Forelimb muscle (tissue), 1 donor: Measurements from ENCODE around the gene REV3L. TPM values are rescaled to one million over a fixed set of nuclear protein-coding genes. Genes with fewer than 3 reads are reported as not detected.

Experiments used
- DNase-seq: peaks from one replicate; pipeline ENCODE4 v3.0.0-alpha.2; 2013; ENCODE audit warnings: low read depth
- polyA plus RNA-seq: library from polyadenylated mRNA; unstranded; fragments of 120-200 nt; gene quantifications from one replicate; pipeline ENCODE4 v1.2.1, GENCODE V29; 2013; ENCODE audit not compliant: insufficient read length

REV3L gene
- polyA plus RNA-seq, 1 donor, result 37.5 TPM

GRCh38 chr6:111423960-111424846 lies 58.8 kb downstream of the REV3L start:
- DNase-seq, result no peak

GRCh38 chr6:111423055-111423633 lies 59.9 kb downstream of the REV3L start:
- no peak for DNase-seq

GRCh38 chr6:111418971-111419693 lies 63.9 kb downstream of the REV3L start:
- DNase-seq, result no peak

DNA sequence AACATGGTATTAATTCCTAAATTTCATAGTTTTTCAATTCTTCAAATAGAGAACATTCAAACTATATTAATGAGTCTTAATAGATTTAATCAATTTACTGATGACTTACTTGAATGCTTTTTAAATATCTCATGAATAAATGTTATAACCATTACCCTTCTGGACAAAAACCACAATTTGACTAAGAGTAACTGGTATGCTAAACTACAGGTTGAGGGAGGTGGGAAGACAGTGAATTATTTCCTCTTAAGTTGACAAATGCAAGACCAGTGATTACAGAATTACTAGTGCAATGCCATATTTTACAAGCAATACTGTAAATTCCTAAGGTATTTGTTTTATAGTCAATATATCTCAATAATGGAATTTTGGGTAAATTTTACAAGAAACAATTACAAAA lies 65.1 kb downstream of the REV3L start:
- no peak for DNase-seq

DNA sequence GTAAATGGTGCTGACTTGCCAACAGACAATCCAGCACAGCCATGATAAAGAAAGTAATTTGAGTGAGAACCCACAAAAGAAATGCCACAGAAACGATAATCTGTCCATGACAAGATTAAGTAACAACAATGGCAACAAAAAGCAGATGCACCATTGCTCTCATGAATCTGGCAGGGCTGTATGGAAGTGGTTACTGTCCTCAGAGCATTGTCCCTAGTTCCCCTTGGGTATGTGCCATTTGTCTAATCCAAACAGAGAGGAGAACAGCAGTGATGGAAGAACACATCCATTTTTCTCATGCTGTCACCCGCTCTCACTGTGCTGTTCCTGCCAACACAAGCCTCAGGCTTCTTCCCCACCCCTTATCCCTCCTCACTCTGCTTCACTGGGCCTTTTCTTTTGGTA lies 65.8 kb downstream of the REV3L start:
- peak; percentile 20 for DNase-seq

GRCh38 chr6:111416529-111416928 lies 66.5 kb downstream of the REV3L start:
- no peak for DNase-seq

GRCh38 chr6:111414373-111414772 lies 68.6 kb downstream of the REV3L start:
- DNase-seq, result no peak

- DNase-seq, result no peak
Observed at GRCh38 chr6:111411978-111412566, 70.9 kb downstream of the REV3L start.

DNA sequence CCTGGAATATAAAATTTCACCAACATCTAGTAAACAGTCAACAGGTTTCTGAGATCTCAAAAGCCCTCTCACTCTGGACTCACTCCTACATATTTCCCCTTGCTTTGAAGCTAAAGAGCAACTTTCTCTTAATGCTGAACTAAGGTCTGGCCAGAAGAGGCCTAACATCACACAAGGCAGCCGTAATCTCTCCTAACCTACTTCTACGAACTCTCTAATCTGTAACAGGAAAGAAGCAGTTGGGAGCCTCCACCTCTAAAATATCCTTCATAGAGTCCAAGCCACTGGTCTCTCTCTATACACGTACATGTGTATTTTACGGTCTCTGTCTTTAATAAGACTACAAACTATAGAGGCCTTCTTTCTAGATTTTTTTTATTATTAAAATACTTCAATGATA lies 72.0 kb downstream of the REV3L start:
- DNase-seq, result no peak

DNA sequence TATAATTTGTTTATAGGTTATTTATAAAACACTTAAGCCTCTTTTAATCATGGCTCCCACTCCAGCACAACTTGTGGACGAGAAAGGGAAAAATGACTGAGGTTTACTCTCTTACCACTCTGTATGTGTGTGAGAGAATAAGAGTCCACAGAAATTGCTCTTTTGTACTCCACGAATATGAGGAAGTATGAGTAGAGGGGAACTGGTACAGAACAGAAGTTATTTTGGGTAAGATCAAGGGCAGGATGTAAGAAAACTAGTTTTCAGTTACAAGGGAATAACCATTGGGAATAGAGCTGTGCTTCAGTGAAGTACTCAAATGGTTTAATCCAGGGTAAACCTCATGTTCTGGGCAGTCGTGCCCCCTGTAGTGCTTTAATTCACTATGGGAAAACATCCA lies 72.6 kb downstream of the REV3L start:
- no peak for DNase-seq

- DNase-seq, result no peak
Observed at GRCh38 chr6:111409430-111409829, 73.6 kb downstream of the REV3L start.

DNA sequence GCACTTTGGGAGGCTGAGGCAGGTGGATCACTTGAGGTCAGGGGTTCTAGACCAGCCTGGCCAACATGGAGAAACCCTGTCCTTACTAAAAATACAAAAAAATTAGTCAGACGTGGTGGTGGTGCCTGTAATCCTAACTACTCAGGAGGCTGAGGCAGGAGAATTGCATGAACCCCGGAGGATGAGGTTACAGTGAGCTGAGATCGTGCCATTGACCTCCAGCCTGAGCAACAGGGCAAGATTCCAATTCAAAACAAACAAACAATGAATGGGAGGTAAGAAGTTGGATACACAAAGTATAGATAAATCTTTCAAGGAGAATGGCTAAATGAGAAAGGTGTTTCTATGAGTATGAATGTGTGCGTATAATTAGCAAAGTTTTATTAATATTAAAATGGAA lies 75.3 kb downstream of the REV3L start:
- no peak for DNase-seq

DNA sequence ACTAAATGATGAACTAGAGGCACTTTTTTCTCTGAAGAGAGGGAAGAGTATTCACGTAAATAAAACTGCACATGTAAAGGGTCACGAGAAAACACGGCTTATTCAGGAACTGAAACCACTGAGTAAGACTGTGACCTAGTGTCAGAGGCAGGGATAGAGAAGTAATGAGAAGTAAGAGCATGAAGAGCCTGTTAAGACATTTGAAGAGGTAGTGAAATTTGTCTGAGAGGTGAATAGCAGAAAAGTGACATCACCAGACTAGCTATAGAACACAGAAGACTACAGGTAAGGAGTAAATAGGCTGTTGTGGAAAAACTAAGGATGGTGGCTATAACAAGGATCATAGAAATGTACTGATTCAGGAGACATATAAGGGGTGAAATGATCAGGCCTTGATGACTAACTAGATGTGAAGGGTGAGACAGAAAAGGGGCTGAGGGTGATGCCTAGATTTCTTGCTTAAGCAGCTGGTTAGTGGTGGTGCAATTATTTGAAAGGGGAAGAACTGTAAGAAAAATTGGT lies 76.8 kb downstream of the REV3L start:
- peak; percentile 17 for DNase-seq

DNA sequence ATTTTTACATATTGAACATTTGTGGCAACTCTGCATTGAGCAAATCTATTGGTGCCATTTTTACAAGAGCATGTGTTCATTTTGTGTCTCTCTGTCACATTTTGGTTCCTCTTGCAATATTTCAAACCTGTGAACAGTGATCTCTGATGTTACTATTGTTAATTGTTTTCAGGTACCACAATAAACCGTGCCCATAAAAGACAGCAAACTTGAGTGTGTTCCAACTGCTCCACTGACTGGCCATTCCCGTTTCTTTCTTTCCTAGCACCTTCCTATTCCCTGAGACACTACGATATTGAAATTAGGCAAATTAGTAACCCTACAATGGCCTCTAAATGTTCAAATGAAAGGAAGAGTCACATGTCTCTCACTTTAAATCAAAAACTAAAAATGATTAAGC lies 79.6 kb downstream of the REV3L start:
- DNase-seq, result no peak

GRCh38 chr6:111399626-111400025 lies 83.4 kb downstream of the REV3L start:
- no peak for DNase-seq

- no peak for DNase-seq
Observed at GRCh38 chr6:111388681-111389080, 94.3 kb downstream of the REV3L start.

GRCh38 chr6:111382476-111383294 lies 100.3 kb downstream of the REV3L start:
- DNase-seq, result no peak

GRCh38 chr6:111381728-111382127 lies 101.3 kb downstream of the REV3L start:
- no peak for DNase-seq

DNA sequence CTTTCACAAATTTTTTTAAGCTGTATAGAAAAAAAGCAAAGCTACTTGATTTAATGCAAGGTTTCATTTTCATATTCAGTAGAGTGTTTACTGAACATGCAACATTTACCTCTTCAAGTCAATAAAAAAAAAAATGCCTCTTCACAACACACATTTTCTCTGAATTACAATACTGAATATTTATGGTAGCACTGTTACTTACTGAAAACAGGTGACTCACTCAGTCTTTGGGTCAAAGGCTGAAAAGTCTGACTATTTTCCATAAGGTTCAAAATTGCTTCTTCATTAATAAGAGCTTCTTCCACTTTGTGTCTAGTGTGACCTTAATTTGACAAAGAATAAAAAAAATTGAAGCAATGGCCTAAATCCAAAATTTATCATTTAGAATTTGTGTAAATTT lies 101.9 kb downstream of the REV3L start:
- DNase-seq, result no peak

GRCh38 chr6:111379831-111380230 lies 103.2 kb downstream of the REV3L start:
- DNase-seq, result no peak

DNA sequence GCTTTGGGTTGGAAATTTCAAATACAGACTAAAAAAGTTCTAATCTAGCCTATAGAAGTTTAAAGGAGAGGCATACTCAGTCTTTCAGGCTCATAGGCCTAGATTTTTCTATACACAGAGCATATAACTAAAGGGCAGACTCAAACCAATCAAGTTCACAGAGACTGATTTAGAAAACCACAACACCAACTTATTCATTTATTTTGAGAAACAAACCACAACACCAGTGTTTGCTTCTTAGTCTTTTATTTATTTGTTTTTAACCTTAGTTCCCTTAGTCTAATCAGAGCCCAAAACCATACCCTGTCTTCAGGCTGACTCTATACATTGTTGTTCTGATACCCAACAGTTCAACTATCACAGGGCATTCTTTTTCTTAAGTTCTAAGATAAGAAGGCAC lies 103.7 kb downstream of the REV3L start:
- no peak for DNase-seq
